ENCODE measurements around the gene CLMN.

DNA sequence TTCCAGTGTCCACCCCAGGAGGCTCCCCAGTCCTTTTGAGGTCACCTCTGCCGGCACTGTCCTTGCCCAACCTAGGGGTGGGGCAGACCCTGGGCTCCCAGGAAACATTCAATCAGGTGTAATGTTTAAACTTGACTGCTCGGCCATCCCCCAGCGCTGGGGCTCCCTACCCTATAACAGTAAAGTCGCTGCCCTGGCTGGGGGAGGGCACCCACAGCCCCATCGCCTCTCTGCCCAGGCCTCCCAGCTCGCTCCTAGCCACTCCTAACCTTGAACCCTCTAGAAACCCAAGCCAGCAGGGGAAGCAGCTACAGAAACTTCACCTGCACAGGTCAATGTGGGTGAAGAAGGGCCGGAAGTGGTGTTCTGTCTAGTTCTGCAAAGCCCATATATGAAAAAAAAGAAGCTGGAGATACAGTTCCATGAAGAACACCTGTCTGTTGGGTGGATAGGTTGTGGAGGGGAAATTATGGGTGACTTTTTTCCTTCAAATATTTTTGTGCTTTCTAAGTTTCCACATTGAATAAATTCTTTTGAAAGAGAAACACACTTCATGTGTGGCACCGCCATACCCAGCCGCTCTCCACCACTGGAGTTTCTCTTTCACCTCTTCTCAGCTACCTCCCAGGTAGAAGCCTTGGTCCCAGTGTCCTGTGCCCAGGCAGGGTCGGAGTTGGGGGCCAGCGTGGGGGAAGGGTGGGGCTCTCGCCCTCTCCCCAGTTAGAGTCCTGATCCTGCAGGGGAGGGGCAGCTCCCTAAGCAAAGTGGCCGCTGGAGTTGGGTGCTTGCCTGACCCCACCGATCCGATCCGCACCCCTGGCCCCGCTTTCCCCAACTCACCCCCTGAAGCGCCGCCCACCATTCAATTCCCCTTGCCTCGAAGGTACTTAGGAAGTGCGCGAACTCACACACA, 1.1 kb downstream of the CLMN start:
- no peak for TF ChIP-seq POLR2AphosphoS5 (IDR thresholded peaks at IDR 0.05)
- TF ChIP-seq, protein P1, sequence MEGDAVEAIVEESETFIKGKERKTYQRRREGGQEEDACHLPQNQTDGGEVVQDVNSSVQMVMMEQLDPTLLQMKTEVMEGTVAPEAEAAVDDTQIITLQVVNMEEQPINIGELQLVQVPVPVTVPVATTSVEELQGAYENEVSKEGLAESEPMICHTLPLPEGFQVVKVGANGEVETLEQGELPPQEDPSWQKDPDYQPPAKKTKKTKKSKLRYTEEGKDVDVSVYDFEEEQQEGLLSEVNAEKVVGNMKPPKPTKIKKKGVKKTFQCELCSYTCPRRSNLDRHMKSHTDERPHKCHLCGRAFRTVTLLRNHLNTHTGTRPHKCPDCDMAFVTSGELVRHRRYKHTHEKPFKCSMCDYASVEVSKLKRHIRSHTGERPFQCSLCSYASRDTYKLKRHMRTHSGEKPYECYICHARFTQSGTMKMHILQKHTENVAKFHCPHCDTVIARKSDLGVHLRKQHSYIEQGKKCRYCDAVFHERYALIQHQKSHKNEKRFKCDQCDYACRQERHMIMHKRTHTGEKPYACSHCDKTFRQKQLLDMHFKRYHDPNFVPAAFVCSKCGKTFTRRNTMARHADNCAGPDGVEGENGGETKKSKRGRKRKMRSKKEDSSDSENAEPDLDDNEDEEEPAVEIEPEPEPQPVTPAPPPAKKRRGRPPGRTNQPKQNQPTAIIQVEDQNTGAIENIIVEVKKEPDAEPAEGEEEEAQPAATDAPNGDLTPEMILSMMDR (IDR thresholded peaks at IDR 0.05) = no peak
- TF ChIP-seq POLR2A (IDR thresholded peaks at IDR 0.05; ENCODE audit: low read depth) = no peak
- TF ChIP-seq EP300 (IDR thresholded peaks at IDR 0.05) = no peak

All from esophagus muscularis mucosa (tissue), 4 donors.